ENCODE data around the gene DLG4.
A peak's percentile ranks its signal among the peaks of the same experiment; 100 is the strongest.
"Not testable (repeated sequence)": the region's sequence is repeated elsewhere in the genome, so short reads cannot be mapped to it uniquely, and the experiment has no call there.

DLG4 gene

GRCh38 chr17:7179317-7180254, 40.0 kb downstream of the DLG4 start, which contains the start of gene ASGR1:
Gene ASGR1 (minus strand): TSS chr17:7179370. CDS start chr17:7178563, 807 bp downstream.
- no peak for DNase-seq

GRCh38 chr17:7178973-7179316, 40.7 kb downstream of the DLG4 start:
- no peak for DNase-seq

DNA sequence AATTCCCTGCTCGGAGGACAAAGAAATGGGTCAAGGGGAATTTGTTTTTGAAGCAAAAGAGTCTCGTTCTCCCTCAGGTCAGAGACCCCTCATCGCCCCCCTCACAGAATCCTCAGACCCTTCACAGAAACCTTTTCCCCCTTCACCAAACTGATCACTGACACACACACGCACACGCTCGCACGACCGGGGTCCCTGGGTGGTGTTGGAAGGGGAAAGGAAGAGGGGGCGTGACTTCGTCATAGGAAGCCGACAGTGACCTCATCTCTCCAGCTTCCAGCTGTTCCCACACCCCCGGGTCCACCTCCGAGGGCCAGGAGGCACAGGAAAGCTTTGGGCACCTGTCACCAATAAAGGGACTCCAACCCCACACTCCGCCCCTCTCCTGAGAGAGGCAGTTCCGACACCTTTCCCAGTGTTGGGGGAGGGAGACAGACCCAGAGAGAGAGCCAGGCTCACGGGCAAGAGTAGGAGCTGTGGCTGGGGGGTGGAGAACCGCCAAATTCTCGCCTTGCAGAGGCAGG, 41.6 kb downstream of the DLG4 start:
- no peak for DNase-seq

DNA sequence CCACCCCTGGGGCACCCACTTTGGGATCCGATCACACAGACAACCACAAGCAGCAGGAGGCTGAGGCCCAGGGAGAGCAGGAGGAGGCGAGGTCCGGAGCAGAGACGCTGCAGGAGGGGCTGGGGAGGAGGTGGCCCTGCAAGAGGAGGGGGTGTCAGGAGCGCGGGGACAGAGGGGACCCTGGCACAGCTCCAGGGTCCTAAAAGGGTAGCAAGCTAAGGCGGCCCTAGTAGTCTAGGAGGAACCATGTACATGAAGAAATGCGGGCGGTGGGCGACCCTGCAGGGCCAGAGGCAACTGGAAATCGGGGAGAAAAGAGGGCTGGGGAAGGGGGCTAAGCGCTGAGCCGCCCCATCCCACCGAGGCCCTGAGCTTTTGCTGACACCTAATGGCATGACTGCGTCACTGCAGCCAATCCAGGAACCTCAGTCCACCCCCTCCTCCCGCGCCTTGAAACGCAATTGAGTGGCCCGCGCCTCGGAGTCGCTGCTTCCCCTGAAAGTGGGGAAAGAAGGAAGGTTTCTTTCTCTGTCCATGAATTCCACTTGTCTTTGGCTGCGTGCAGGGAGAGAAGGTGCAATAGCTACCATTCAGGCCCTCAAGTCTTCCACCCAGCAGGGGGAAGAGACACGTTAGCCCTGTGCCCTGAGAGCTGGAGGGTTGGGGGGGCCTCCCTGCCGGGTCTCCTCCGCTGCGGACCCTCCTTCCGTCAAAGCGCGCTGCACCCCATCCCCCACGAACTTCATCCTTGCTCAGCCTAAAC, 42.3 kb downstream of the DLG4 start:
- DNase-seq: peak; percentile 18

DNA sequence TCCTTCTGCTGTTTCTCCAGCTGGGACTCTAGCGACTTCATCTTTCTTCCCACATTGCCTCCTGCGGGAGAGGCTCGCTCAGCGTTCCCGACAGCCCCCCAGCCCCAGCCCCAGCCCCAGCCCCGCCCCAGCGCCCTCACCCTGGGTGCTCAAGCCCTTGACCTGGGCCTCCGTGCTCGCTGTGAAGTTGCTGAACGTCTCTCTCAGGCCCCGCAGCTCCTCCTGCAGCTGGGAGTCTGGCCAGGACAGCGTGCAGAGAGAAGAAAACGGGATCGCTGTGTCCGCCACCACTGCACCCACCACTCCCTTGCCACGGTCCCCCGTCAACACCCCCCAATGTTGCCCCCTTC, 42.8 kb downstream of the DLG4 start:
- no peak for DNase-seq

DNA sequence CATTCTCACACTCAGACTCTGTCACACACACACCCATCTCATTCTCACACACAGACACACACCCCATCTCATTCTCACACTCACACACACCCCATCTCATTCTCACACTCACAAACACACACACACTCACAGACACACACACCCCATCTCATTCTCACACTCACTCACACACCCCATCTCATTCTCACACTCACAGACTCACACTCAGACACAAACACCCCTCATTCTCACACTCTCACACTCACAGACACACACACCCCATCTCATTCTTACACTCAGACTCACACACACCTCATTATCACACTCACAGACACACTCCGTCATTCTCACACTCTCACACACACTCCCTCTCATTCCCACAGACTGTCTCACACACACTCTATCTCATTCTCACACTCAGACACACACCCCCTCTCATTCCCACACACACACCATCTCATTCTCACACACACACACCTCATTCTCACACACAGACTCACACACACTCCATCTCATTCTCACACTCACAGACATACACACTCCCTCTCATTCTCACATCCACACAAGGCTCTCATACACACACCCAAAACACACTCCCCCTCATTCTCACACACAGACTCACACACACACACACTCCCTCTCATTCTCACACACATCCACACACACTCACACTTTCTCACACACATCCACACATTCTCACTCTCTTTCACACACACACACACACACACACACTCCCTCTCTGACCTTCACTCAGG, 43.4 kb downstream of the DLG4 start:
- no peak for DNase-seq

- DNase-seq: no peak
Observed at GRCh38 chr17:7175330-7175733, 44.3 kb downstream of the DLG4 start.

- no peak for DNase-seq
Observed at GRCh38 chr17:7174603-7175326, 44.9 kb downstream of the DLG4 start.

DNA sequence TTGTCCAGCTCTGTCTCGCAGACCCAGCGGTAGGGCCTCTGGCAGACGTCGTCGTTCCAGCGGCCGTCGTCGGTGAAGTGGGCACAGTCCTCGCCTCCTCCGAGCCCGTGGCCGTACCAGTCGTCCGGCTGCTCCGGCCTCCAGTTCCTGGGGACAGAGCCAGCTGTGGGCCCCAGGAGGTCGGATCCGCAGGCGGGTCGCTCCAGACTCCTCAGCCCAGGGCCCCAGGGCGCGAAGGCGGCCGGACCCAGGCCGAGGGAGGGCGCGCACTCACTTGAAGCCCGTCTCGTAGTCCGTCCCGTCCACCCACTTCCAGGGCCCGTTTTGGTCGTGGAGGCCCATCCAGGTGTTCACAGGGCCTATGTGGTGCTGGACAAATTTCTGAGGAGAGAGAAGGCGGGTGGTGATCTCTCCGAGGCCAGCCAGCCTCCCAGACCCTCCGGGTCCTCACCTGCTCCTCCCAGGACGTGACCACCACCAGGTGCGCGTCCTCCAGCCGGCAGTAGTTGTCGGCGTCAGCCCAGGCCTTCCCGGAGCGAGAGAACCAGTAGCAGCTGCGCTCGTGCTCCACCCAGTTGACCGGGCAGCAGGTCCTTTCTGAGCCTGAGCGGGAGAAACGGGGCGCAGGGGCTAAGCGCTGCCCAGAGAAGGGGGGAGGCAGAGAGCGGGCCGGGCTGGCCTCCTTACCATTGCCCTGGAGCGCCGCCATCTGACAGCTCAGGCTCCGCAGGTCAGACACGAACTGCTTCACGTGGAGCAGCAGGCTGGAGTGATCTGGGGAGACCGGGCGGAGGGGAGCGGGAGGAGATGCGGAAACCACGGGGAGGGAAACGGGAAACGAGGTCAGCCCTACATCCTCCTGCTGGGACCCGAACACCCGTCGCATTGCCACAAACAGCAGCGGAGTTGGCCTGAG, 45.7 kb downstream of the DLG4 start:
- no peak for DNase-seq

DNA sequence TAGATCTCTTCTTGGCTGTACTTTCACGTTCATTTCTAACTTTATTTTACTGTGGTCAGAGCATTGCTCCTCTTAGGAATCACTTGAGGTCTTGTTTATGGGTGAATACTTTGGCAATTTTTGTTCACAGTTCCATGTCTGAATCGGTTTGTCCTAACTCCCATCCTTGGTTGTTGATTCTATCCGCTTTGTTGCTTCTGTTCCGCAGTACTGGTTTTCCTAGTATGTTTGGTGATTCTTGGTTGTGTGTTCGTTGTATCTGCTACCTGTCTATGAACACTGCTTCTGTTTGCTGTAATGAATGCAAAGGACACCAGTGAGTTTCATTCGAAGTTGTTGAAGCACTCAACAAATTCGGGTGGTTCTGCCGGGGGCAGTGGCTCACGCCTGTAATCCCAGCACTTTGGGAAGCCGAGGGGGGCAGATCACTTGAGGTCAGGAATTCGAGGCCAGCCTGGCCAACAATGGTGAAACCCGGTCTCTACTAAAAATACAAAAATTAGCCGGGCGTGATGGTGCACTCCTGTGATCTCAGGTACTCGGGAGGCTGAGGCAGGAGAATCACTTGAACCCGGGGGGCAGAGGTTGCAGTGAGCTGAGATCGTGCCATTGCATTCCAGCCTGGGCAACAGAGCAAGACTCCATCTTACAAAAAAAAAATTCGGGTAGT, 47.0 kb downstream of the DLG4 start:
- not testable (repeated sequence) for DNase-seq

- DNase-seq: not testable (repeated sequence)
Observed at GRCh38 chr17:7169565-7169908, 50.1 kb downstream of the DLG4 start.

DNA sequence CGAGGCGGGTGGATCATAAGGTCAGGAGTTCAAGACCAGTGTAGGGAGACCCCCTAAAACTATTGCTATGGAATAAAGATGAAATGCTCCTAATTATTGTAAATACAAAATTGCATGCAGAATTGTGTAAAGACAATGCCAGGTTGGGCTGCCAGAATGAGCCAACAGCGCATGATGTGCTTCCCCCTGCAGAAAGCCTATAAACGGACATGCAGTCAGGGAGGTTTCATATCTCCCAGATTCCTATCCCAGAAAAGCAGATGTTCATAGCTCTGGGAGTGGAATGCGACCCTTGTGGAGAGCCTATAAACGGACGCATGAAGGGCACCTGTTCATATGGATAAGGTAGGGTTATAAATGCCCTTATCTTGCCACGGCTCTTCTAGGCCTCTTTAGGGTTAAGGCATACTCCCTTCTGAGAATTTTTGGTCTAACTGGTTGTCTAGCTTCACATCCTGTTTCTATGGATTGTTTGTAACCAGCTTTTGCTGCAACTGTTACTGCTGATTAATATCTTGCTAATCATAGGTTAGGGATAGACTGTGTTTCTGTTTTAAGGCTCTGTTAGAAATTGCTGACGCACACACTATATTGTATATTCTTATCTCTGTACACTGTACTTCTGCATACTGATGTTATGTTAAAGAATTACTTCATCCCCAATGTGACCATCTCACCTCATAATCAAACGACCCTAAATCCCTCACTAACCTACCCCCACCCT, 50.6 kb downstream of the DLG4 start:
- not testable (repeated sequence) for DNase-seq

GRCh38 chr17:7167832-7168231, 51.8 kb downstream of the DLG4 start:
- no peak for DNase-seq

DNA sequence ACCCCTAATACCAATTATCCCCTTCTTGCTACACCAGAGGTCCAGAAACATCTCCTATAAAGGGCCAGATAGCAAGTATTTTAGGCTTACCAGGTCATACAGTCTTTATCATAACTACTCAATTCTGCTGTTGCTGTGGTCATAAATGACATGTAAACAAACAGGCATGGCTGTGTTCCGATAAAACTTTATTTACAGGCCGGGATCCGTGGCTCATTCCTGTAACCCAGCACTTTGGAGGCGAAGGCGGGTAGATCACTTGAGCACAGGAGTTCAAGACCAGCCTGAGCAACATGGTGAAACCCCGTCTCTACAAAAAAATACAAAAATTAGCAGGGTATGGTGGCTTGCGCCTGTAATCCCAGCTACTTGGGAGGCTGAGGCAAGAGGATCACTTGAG, 52.8 kb downstream of the DLG4 start:
- no peak for DNase-seq

DNA sequence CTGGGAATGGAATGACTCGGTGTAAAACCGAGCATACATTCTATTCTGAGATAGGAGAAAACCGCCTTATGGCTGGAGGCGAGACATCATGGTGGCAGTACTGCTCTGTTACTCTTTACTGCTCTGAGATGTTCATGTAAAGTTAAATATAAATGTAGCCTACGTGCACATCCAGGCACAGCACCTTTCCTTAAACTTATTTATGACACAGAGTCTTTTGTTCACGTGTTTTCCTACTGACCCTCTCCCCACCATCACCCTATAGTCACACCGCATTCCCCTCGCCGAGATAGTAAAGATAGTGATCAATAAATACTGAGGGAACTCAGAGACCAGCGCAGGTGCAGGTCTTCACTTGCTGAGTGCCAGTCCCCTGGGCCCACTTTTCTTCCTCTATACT, 60.1 kb downstream of the DLG4 start:
- DNase-seq: not testable (repeated sequence)

DNA sequence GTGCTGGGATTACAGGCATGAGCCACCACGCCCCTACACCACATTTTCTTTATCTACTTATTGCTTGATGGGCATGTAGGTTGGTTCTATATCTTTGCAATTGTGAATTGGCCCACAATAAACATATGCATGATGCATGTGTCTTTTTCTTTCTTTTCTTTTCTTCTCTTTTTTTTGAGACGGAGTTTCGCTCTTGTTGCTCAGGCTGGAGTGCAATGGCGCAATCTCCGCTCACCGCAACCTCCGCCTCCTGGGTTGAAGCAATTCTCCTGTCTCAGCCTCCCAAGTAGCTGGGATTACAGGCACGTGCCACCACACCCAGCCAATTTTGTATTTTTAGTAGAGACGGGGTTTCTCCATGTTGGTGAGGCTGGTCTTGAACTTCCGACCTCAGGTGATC, 61.2 kb downstream of the DLG4 start:
- DNase-seq: not testable (repeated sequence)

GRCh38 chr17:7156342-7156940, 63.2 kb downstream of the DLG4 start:
- no peak for DNase-seq

GRCh38 chr17:7147772-7148171, 71.9 kb downstream of the DLG4 start:
- DNase-seq: no peak

GRCh38 chr17:7146115-7146514, 73.5 kb downstream of the DLG4 start:
- no peak for DNase-seq

- DNase-seq: no peak
Observed at GRCh38 chr17:7144213-7144612, 75.4 kb downstream of the DLG4 start.

All from NK-92 treated with Interleukin-12 subunit alpha and Interleukin-12 subunit beta, amount 100 ng/mL, for 24 hours (cell line).